ENCODE data around the gene GDE1. TPM values are rescaled to one million over a fixed set of nuclear protein-coding genes. Genes with fewer than 3 reads are reported as not detected.

GDE1 gene
- total RNA-seq, 4 donors from 2014 or later, result 36.3 to 66.4 (median 41.2) TPM

DNA sequence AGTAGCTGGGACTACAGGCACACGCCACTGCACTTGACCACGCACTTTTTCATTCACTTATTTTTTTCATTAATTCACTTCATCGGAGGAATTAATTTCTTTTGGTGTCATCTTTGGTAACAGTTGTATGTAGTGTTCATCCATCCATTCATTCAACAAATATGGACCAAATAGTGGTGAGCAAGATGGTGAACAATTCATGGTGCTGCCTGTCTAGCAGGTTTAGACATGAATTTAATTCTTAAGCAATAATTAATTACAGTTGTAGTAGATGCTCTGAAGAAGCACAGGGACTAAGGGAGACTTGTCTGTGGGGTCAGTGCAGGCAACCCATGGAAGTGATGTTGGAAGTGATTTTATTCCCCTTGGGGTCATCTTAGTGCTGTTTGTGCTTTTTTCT lies 22.4 kb downstream of the GDE1 start:
- Histone ChIP-seq H3K4me1 (no peaks in the 10 kb centered on the region), H3K36me3 (peaks cover 0 to 56% (median 15%) of the 10 kb centered on the region in 3 donors), H3K4me3 (no peak overlapping the region), H3K27ac (no peak overlapping the region), H3K27me3 (no peaks in the 10 kb centered on the region), H3K9me3 (no peaks in the 10 kb centered on the region)
- intact Hi-C loops (cut with DNase I), result no loop called here
- no peak for DNase-seq
- no peak for TF ChIP-seq POLR2A (IDR thresholded peaks at IDR 0.05)
- TF ChIP-seq, protein P1, sequence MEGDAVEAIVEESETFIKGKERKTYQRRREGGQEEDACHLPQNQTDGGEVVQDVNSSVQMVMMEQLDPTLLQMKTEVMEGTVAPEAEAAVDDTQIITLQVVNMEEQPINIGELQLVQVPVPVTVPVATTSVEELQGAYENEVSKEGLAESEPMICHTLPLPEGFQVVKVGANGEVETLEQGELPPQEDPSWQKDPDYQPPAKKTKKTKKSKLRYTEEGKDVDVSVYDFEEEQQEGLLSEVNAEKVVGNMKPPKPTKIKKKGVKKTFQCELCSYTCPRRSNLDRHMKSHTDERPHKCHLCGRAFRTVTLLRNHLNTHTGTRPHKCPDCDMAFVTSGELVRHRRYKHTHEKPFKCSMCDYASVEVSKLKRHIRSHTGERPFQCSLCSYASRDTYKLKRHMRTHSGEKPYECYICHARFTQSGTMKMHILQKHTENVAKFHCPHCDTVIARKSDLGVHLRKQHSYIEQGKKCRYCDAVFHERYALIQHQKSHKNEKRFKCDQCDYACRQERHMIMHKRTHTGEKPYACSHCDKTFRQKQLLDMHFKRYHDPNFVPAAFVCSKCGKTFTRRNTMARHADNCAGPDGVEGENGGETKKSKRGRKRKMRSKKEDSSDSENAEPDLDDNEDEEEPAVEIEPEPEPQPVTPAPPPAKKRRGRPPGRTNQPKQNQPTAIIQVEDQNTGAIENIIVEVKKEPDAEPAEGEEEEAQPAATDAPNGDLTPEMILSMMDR (IDR thresholded peaks at IDR 0.05), result no peak
- WGBS, 2 donors, result 74 to 83% methylated on average over 3 of the region's 3 CpGs

DNA sequence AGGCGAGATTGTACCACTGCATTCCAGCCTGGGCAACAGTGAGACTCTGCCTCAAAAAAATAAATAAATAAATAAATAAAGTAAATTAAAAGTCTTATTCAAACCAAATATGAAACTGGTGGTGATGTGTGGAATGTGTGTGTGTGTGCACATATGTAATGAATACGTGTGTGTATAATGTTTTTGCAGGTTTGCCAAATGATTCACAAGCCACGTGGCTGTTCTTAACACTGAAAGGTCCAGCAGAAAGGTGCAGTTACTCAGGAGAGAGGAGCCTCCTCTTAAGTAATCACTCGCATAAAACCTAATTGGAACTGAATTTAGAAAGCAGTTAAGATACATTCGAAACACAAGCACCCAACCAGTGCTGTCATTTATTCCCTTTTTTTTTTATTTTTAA lies 22.9 kb downstream of the GDE1 start:
- intact Hi-C loops (cut with DNase I), result no loop called here
- TF ChIP-seq, protein P1 (IDR thresholded peaks at IDR 0.05), result no peak
- TF ChIP-seq POLR2A (IDR thresholded peaks at IDR 0.05), result no peak
- H3K4me3 ChIP-seq, result no peak overlapping the region
- H3K27ac ChIP-seq, result no peak overlapping the region
- no peaks in the 10 kb centered on the region for H3K9me3 ChIP-seq
- H3K36me3 ChIP-seq, result peaks cover 0 to 51% (median 15%) of the 10 kb centered on the region in 3 donors
- H3K4me1 ChIP-seq, result no peaks in the 10 kb centered on the region
- H3K27me3 ChIP-seq, result no peaks in the 10 kb centered on the region
- 56 to 66% methylated on average over 5 of the region's 5 CpGs for WGBS, 2 donors
- no peak for DNase-seq

DNA sequence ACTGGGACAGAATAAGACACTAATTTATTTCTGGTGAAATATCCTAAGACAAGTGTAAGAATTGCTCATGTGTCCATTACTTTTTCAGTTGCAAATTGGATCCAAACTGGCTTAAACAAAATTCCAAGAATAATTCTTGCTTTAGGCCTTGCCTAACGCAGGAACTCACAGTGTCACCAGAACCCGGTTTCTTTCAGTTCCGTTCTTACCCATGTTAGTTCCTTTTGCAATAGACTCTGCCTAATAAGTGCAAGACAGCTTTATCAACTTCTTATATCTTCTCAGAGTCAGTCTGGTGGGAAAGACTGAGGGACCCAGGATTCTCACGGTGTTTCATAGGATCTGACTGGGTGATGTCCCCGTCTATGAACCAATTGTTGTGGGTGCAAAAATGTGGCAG lies 24.7 kb downstream of the GDE1 start:
- no peaks in the 10 kb centered on the region for H3K4me1 ChIP-seq
- H3K27me3 ChIP-seq, result no peaks in the 10 kb centered on the region
- 63 to 67% methylated on average over 4 to 5 of the region's 5 CpGs for WGBS, 2 donors
- peaks cover 0 to 32% (median 8%) of the 10 kb centered on the region in 3 donors for H3K36me3 ChIP-seq
- H3K4me3 ChIP-seq, result no peak overlapping the region
- H3K27ac ChIP-seq, result no peak overlapping the region
- no peak for TF ChIP-seq POLR2A (IDR thresholded peaks at IDR 0.05)
- TF ChIP-seq, protein P1 (IDR thresholded peaks at IDR 0.05), result no peak
- intact Hi-C loops (cut with DNase I), result no loop called here
- DNase-seq, result no peak
- H3K9me3 ChIP-seq, result no peaks in the 10 kb centered on the region

DNA sequence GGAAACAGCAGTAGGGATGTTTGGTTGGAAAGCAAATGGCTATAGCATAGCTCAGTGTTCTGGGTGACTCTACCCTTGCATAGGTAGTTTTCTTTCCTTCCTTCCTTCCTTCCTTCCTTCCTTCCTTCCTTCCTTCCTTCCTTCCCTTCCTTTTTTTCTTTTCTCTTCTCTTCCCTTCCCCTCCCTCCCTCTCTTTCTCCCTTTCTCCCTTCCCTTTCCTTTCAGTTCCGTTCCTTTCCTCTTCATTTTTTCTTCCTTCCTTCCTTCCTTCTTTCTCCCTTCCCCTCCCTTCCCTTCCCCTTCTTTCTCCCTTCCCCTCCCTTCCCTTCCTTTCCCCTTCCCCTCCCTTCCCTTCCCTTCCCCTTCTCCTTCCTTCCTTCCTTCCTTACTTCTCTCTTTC lies 31.3 kb downstream of the GDE1 start:
- Histone ChIP-seq H3K27ac (no peak overlapping the region), H3K36me3 (no peaks in the 10 kb centered on the region), H3K9me3 (no peaks in the 10 kb centered on the region), H3K4me1 (peaks cover 4 to 21% (median 6%) of the 10 kb centered on the region in 3 donors), H3K4me3 (no peak overlapping the region), H3K27me3 (no peaks in the 10 kb centered on the region)
- intact Hi-C loops (cut with DNase I), result no loop called here
- no peak for DNase-seq
- no peak for TF ChIP-seq POLR2A (IDR thresholded peaks at IDR 0.05)
- TF ChIP-seq, protein P1 (IDR thresholded peaks at IDR 0.05), result no peak
- 88 to 90% methylated on average over 1 of the region's 1 CpG for WGBS, 2 donors

DNA sequence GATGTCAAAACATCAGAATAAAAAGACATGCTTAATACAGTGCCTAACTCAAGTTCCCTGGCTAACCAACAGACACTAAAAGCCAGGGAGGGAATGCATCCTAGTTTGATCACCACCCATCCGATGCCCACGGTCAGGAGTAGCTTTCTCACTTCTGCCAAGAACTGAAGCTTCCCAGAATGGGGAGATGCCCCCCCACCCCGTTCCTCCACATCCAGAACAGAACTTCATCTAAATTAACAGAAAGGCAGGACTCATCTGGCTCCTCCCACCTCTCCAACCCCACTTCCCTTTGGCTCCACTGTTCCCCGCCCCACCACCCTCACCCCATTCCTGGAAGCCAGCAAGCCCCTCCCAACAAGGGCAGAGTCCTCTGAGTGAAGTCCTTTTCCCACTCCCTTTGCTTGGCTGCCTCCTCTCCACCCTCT lies 33.7 kb downstream of the GDE1 start:
- WGBS, 2 donors, result 55 to 66% methylated on average over 4 of the region's 4 CpGs

More for the DNA sequence above, 33.7 kb downstream of the GDE1 start:
- peak overlapping the region in 1 of 4 donors; percentile 17 for H3K27ac ChIP-seq
- intact Hi-C loops (cut with DNase I), result no loop called here
- H3K4me1 ChIP-seq, result peaks cover 4 to 29% (median 6%) of the 10 kb centered on the region in 3 donors
- no peak overlapping the region for H3K4me3 ChIP-seq
- H3K9me3 ChIP-seq, result no peaks in the 10 kb centered on the region
- no peak for DNase-seq
- no peak for TF ChIP-seq POLR2A (IDR thresholded peaks at IDR 0.05)
- TF ChIP-seq, protein P1 (IDR thresholded peaks at IDR 0.05), result no peak
- no peaks in the 10 kb centered on the region for H3K36me3 ChIP-seq
- no peaks in the 10 kb centered on the region for H3K27me3 ChIP-seq

Measured in esophagus squamous epithelium (tissue), 5 donors.